ENCODE data around the gene TRIL.

Gene TRIL, protein sequence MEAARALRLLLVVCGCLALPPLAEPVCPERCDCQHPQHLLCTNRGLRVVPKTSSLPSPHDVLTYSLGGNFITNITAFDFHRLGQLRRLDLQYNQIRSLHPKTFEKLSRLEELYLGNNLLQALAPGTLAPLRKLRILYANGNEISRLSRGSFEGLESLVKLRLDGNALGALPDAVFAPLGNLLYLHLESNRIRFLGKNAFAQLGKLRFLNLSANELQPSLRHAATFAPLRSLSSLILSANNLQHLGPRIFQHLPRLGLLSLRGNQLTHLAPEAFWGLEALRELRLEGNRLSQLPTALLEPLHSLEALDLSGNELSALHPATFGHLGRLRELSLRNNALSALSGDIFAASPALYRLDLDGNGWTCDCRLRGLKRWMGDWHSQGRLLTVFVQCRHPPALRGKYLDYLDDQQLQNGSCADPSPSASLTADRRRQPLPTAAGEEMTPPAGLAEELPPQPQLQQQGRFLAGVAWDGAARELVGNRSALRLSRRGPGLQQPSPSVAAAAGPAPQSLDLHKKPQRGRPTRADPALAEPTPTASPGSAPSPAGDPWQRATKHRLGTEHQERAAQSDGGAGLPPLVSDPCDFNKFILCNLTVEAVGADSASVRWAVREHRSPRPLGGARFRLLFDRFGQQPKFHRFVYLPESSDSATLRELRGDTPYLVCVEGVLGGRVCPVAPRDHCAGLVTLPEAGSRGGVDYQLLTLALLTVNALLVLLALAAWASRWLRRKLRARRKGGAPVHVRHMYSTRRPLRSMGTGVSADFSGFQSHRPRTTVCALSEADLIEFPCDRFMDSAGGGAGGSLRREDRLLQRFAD

DNA sequence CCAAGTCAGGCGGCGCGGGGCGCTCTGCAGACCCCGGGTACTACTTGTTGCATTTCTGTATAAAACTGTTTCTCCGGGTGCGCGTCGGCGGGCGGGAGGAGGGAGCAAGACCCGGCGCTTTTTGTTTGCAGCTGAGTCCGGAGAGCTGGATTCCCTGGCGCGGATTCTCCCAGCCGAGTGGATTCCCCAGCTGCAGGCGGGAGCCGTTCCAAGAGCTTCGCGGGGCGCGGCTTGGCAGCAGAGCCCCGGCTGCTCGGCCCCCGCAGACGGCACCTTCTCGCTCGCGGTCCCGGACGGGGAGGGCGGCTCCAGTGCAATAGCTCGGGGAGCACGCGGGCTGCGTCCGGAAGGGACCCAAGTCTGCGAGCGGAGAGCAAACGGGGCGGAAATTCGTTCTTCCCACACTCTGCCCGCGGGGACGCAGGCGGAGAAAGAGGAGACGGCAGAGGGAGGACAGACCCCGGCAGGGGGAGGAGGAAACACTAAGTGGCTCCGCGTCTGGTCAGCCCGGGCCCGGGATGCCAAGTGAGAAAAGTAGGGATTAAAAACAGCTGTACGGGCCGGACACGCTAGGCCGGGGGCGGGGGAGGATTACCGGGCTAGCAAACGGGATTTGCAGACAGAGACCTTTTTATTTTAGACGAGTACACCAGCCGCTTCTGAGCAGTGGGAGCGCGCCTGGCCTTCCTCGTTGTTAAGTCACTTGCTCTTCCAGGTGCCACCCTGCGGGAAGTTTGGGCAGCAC lies at the start of gene TRIL:
TRIL (minus strand) TSS at position 96 of the 745 bp plus-strand sequence. CDS start 284 bp downstream, outside the sequence.
- DNase-seq = peak; percentile 38

DNA sequence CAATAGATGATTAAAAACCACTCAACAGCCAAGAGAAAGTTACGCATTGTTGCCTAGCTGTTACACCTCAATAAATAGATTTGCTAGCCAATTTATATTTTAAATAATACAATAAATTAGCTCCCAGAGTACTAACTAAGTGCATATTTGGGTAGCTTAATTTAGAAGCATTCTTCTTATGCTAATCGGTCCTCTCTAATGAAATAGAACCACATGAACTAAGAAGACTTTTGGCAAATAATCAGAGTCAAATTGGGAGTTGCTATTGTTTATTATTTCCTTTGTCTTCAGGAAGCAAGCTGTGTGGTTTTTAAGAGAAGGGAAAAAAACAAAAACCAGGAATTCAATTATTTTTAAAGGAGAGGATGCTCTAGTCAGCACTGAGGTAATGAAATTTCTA lies 49.0 kb upstream of the TRIL start:
- no peak for DNase-seq

DNA sequence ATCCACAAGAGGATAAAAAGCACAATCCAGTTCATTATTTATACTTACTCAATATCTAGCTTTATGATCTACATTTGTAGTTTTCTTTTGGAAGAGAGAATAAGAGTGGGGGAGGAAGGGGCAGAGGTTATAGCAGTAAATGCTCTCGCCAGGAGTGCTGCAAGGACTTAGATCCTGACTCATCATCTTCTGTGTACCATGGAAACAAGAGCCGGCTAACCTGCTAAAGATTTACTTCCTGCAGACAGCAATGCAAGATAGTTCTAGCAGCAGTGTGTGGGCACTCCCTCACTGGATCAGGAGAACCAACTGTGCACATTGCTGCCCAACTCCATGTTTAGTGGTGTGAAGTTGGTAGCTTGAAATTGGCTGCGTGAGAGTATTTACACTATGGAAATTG lies 47.7 kb upstream of the TRIL start:
- no peak for DNase-seq

DNA sequence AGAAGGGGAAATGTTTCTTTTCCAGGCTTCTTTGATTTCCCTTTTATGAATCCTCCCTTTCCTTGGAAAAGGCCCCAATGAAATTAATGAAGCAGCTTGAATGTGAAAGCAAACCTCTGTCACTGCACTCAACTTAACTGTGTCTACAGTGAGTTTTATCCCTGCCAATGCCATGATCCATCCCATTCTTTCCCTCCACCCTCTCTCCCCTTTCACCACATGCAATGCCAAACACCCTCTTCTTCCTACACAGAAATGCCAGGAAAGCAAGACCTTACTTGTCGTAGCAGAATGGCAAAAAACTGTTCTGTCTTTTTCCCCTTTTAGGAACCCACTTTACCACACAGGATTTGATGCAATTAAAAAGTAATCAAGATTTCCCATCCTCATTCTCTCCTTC lies 47.3 kb upstream of the TRIL start:
- no peak for DNase-seq

DNA sequence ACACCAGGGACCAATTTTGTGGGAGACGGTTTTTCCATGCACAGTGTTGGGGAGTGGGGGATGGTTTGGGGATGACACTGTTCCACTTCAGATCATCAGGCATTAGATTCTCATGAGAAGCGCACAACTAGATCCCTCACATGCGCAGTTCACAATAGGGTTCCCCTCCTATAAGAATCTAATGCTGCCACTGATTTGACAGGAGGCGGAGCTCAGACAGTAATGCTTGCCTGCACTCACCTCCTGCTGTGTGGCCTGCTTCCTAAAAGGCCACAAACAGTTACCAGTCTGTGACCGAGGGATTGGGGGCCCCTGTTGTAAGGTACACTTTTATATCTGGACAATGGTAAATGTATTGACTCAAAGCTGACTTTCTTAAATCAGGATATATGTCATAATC lies 45.6 kb upstream of the TRIL start:
- DNase-seq = no peak

DNA sequence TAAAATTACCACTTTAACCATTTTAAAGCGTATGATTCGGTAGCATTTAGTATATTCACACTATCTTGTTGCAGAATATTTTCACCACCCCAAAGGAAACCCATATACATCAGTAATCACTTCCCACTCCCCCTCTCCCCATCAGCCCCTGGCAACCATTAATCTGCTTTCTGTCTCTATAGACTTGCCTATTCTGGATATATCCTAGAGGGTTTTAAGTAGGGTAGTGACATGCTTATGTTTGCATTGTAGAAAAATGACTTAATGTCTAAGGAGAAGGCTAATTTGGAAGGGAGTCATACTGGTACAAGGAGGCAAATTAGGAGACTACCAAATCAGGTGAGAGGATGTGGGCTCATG lies 42.6 kb upstream of the TRIL start:
- DNase-seq = no peak

DNA sequence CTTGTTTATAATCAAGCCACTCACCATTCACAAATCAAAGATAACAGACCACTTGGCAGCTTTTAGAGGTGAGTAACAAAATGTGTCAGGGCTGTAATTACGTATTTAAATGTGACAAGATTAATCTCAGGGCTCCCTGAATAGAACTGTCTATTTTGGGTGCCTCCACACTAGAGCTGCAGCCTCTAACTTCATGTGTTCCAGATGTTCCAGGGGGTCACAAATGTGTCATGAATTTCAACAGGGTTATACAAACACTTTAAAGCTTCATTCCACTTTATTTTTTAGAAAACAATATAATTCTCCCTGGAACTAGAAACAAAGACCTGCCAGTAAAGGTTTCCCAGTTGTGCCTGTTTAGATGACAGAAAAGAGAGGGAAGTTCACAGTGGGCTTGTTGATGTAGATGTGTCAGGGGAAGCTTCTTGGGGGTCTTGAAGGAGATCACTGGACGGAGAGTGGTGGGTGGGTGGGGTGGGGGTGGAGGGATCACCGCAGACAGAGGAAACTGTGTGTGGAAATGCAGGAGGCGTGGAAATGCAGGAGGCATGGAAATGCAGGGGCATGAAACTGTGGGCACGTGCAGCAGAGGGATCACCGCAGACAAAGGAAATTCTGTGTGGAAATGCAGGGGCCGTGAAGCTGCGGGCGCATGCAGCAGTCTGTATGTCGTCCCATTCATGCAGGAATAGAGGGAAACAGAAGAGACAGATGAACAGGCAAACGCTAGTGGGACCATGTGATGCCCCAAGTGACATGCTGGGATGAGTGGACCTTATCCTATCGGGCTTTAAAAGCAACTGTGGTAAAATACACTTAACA lies 42.0 kb upstream of the TRIL start:
- DNase-seq = no peak

DNA sequence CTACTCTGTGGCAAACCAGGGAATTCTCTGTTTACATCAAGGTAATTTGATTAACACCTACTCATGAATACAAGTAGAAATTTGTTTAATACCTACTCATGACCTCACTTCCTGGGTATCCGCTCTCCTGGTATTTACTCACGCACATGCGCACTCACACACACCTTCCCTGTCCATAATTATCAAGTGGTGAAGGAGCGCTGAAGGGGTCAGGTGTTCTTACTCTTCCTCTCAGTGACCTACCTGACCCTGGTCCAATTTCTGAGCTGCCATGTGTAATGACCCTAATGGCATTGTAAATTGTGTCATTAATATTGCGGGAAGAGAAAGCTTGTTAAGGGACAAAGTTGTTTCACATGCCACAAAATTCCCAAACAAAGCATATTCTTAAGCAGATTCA lies 41.3 kb upstream of the TRIL start:
- no peak for DNase-seq

DNA sequence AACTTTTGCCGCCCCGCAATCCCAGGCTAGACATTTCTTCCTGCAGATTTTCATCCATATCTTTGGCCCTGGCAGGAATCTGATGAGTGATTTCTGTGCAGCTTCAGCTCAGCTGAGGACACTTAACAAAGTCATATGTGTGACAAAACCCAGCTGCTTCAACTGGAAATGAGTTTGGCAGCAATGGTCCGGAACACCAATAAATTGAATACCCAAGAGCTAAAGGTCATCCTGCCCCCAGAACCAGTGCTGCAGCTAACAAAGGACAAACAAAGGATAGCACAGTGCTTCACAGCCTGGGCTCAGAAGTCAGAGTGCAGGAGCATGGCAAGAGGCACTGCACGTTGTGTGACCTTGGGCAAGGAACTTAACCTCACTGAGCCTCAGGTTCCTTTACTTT lies 40.0 kb upstream of the TRIL start:
- no peak for DNase-seq

DNA sequence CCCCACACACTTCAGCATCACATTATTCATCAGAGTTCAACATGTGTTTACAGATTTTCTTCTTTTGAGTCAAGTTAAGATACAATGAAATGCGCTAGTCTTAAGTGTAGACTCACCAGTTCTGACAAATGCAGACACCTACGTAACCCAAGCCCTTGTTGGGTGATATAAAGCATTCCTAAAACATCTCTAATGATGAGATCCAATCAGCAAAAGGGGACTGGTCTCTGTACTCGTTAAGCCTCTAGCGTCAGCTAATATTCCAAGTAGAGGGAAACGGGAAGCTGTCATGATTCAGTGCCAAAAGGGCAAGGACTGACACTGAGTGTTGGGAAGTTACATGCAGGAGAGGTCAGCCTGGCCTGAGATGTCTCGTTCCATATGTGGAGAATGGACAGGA lies 38.7 kb upstream of the TRIL start:
- no peak for DNase-seq

DNA sequence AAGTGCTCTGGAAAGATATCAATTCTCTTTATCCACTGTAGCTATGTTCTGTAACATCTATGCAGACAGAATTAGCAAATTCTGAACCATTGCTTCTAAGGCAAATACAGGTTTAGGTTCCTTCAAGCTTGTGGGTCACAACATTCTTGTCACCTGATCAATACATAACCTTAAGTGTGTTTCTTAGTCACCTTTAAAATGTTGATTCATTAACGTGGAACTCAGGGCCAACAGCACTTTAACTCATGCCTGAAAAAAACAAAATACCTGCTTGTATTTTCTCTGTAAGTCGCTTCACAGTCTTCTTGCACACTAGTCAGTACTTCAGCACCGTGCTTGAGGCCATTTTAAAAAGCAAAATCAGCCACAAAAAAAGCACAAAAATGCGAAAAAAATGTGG lies 35.2 kb upstream of the TRIL start:
- no peak for DNase-seq

DNA sequence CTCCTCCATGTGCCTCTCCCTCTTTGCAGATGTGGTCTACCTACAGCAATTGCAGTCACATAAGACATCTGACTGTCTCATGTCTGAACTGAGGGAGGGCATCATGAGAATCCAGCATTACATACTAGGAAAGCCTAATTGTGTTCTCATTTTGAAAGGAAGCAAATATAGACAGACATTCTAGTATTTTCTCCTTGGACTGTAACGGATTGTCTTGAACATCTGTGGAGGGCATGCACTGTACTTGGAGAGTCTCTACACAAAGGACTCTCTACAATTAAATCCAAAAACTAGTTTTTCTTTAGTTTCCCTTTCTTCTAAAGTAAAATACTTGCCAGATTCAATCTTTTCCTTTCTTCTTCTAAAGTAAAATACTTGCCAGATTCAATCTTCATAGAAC lies 34.7 kb upstream of the TRIL start:
- DNase-seq = no peak

DNA sequence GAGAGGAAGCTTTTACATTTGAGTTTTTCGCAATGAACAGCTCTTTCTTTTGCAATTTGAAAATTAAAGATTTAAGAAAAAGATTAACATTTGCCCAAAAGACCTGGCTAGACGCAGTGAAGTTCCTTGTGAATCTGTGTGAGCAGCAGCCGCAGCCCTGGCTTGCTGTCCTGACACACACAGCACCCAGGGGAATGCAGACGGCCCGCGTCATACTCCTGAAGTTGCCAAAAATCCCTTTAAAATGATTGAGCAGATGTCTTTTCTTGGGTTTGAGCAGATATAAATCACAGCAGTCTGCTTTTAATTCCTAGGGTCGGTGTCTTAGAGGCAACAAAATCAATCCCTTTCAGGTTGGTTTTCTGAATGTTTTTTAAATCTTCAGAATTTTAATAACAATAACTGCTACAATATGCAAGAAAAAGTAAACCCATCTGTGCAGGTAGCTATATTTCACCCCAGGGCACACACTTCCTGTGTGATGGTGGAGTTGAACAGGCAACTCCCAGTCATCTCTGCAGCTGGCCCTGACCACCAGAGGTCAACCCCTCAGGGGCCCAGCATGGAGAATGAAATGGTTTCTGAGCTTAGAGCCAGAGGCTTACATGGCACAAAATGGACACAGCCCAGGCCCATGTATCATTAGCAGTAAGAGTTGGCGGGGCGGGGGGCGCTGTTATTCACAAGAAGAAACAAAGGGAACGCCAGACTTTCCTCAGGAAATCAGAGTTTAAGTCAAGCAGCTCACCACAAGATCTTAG lies 32.2 kb upstream of the TRIL start:
- no peak for DNase-seq

DNA sequence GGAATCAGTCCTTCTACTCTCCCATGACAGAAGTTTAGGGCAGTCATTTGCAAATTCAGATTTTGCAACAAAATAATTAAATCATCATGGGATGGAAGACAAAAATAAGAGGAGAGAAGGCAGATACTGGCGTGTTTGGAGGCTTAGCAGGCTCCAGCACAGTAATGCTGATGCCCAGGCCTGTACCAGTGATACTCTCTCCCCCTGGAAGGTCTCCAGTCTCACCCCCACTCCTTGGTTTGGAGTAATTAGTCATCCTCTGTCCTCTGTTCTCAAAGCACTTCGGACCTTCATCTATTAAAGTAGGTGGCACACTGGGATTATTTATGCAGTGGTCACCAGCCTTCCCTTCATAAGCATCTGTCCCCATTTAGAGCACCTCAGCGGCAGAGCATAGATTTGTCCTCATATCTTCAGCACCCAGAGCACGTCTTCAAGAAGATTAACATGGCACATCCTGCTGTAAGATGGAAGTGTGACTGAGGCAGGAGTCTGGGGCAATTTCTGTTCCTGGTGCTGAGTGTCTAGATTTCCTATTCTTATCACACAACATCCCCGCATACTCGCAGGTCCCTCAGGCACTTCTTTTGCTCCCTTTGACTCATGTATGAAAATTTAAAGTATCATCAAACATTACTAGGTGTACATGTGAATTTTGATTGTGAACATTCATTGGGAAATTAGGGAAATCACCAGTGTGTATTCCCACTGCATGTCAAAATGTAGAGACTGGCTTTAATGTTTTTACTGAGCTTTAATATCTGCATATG lies 31.3 kb upstream of the TRIL start:
- DNase-seq = no peak

DNA sequence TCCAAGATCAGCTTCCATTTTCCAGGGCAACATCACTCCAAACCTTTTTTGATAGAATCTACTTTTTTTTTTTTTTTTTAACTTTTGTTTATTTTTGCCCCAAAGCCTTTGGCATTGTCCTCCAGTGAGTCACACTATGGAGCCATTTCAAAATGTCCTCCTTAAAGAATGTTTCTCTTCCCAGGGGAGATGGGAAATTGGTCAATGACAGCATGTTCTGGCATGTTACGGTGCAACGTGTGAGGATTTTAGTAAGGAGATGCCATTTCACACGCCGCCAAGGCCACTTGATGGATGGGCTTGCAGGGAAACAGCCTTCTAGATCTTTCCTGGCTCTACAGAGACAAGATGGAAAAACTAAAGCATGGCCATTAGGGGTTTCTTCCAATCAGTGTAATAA lies 30.7 kb upstream of the TRIL start:
- no peak for DNase-seq

DNA sequence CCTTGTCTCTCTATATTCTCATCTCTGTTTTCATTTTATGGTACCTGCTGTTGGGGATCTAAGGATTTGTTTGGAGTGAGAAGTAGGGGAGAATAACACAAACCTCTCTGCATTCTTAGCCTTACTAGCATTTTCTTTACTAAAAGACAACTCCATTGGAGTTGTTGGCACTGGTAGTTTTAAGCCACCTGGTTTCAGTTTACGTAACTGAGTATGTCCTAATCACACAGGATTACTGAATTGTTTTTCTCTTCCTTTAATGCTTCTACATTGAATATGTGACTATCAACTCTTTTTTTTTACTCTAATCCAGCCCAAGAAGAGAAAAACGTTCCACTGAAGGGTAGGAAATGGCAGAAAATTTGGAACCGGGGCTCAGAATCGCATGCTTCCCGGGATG lies 30.0 kb upstream of the TRIL start:
- DNase-seq = no peak

DNA sequence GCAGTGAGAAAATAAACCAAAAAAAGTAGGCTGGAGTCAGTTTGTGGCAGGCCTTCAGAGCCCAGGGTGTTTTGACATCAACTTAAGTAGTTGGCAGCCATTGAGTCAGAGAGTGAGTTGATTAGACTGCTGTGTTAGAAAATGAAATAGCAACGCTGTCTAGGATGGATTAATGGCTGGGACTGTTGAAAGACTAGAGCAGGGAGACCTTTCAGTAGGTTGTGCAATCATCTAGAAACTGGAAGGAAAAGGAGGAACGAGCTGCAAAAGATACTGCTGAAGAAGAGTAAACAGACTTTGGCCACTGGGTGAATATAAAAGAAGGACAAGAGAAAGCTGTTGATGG lies 28.6 kb upstream of the TRIL start:
- DNase-seq = no peak

DNA sequence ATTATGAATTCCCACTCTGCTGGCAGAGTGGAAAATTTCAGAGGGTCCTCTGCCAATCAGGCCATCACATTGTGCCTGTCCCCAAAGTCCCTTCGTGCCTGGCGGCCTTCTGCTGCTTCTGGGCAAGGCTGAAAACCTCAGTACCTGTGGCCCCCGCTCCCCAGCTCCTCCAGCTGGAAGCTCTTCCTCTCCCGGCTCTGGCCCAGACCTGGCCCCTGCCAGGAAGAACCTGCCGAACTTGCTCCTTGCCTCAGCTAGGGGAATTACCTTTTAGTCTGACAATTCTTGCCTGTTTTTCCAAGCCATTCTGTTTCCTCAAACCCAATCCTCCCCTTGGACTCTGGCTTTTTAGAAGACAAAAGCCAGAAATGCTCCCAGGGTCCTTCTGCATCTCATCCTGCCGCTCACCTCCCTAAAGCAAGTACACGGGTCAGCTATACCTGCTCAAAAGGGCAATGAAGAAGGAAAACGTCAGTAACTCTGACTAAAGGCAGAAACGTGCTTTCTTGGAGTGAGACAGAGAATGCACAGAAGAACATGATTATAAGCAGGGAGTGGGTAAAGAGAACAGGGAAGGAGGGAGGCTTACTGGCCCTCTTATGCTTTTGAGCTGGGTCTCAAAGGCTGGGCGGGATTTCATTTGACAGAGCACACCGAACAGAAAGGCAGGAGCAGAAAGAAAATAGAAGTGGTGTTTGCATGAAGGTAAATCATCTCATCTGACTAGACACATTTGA lies 28.1 kb upstream of the TRIL start:
- DNase-seq = no peak

DNA sequence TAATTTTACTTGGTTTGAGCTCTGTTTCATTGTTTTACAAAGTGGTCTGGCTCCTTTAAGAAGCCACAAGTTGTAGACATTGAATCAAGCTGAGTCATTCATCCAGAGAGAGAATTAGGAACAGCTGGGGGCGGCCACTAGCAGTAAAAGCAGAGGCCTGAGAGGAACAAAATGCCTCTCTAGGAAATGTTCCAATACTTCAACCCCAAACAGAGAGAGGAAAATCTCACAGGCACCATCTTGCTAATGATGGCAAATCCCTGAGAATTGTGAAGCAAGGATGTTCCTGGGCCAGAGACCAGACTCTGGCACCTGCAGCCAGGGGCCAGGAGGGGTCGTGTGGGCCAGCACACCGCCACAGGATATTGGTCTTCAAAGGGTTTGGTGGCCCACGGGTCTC lies 26.5 kb upstream of the TRIL start:
- no peak for DNase-seq

DNA sequence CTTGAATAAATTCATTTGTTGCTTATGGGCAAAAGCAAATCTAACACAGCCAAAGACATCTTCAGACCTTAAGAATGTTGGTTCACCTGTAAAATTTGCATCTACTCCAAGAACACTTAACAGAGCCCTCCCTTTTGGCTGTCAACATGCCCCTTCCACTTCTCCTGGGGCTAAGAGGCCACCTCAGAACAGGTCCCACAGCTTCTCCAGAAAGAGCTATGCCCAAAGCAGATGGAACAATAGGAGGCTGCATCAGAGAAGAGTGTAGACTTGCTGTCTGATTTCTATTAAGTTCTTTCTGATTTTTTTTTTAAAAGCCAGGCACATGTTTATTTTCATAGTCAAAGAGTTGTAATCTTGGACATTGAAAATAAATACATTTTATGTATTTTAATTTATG lies 26.1 kb upstream of the TRIL start:
- no peak for DNase-seq
